T follicular helper cell (primary cell): ENCODE data around the gene TMEM244.
"Not testable (repeated sequence)": the region's sequence is repeated elsewhere in the genome, so short reads cannot be mapped to it uniquely, and the experiment has no call there.

ENCODE experiments used
- DNase-seq: peaks from one replicate; pipeline ENCODE4 v3.0.0-alpha.2; 2020; ENCODE audit warnings: low read depth
- total RNA-seq, 2 experiments: gene quantifications; one replicate each; lab custom pipeline; 2026; lab: John Stamatoyannopoulos, UW

Gene TMEM244, protein sequence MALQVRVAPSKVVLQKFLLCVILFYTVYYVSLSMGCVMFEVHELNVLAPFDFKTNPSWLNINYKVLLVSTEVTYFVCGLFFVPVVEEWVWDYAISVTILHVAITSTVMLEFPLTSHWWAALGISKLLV
- 0.04 to 0.24 reads per million in 2 experiments for total RNA-seq

DNA sequence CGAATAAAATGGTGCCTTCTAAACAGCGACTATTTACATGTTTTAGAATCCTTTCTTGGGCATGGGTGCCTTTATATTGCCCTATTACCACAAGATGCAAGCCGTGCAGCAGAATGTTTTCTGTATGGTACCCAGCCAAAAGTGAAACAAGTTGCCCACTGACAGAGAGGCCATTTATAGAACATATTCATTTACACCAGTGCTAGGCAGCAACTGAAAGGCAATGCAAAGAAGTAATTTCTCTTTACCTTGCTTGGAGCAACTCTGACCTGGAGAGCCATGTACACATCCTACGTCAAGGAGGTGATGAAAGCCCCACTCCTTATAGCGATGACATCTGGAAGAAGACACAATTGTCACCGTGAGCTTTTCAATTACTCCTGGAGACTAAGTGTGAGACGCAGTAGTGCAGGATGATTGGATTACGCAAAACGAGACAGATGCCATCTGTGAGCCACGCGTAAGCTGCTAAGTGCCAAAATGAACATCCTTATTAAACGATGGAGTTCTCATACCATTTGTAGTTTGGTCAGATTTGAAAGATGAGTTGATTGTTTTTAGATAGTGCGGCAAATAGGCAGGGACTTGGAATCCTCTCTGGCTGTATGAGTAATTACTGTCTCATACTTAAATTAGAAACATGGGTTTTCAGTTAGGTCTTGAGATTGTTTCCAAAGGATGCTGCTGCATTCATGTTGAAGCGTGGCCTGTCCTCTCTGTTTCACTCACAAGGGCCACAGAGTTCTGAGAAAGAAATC lies at the start of gene TMEM244:
TSS of gene TMEM244 (minus strand) at position 408 of the 758 bp plus-strand sequence. CDS start at position 281, 127 bp downstream.
- DNase-seq, result no peak

DNA sequence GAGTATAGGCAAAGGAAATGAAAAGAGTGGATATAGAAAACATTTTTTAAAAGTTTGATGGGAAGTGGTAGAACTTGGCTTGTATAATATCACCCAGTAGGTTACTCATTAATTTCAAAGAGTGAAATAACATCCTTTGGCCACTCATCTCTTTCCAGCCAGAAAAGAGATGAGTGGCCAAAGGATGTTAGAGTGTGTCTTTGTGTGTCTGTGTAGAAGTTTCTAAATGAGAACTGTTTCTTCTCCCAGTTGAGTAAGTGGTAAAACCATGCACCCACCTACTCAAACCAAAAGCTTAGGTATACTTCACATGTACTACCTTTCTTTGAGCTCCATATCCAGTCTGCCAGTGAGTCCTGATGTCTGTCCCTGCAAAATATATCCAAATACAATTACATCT lies 47.7 kb upstream of the TMEM244 start:
- DNase-seq, result no peak

DNA sequence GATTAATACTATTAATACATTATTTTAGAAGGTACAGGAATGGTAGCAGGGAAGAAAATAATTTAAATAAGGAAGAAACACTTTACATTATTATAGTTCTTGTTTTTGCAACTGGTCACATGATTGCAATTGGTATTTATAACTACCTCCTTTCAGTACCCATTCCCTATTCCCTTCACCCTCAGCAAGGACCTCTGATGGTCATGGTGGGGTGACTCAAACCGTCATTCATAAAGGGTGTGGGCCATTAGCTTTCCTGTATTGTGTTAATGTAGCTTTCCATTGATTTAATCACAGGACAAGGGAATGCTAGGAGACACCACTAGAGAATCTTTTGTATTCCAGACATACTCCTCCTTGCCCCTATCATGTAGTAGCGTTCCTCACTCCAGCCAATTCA lies 47.2 kb upstream of the TMEM244 start:
- no peak for DNase-seq

DNA sequence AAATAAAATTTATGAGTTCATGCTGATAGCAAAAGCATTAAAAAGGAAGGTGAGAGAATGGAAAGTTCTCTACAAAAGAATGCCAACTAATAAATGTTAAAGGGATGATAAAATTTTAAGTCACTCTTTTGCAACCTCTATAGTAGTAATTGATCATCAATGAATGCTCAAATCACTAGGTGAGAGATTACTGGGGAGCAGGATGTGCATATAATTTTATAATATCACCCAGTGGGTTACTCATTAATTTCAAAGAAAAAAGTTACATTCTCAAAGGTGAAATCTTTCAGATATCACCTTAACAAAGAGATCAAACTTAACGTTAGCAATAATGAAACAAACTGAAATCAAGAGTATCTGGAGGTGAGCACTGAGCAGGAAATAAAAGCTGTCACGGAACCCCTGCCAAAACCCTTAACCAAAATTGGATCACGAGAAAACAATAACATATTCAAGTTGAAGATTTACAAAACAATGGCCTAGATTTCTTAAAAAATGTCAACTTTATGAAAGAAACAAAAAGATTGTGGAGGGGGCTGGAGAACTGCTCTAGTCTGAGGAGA lies 45.5 kb upstream of the TMEM244 start:
- DNase-seq, result no peak

DNA sequence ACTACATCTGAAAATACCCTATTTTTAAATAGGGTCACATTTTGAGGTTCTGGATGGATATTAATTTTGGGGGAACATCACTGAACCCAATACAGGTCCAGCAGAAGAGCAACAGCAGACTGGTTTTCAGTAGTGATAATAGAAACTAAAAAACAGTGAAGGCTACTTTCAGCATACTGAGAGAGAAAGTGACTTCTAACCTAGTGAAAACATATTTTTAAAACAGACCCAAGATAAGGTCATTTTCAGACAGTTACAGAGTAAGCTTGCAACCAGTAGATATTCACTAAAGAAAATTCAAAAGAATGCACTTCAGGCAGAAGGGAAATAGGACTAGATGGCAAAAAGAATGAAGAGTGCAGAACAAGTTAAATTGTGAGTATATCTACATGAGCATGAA lies 42.0 kb upstream of the TMEM244 start:
- no peak for DNase-seq

DNA sequence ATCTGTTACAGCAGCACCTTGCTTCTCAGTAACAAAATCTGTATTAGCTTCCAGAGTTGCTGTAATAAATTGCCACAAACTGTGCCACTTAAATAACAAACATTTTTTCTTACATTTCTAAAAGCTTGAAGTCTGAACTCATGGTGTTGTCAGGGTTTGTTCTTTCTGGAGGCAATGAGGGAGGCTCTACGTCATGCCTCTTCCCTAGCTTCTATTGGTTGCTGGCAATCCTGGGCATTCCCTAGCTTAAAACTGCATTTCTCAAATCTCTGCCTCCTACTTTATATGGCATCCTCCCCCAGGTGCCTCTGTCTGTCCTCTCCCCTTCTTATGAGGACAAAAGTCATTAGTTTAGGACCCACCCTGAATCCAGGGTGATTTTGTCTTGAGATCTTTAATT lies 41.6 kb upstream of the TMEM244 start:
- DNase-seq, result no peak

DNA sequence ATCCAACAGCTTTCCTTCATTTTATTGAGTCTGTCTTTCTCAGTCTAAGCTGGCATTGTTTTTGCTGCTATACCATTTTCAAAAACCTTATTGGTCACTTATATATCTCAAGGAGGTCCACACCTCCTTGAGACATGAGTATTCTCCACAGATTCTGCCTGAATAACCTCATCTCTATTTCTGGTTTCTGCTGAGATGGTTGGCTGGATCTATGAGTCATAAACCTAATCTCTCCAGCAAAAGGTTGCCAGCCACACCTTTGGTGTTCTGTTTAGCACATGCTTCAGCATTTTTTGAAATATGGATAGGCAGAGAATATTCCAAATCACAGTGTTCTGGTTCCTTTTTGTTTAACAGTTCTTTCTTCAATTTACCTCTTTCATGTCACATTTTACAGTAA lies 40.8 kb upstream of the TMEM244 start:
- DNase-seq, result no peak

DNA sequence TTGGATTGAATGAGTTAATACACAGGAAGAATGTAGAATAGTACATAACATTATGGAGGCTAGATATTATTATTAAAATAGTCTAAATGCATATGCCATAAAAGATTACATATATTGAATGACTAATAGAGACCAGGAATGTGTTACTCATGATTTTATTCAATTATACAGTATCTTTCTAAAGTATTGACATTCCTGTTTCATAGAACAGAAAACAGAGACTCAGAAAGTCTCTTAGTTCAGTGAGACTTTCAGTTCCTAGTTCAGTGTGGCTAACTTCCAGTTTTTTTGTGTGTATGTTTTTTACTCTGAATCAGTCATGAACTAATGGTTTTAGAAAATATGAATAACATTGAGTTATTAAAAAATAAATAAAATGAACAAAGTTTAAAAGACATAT lies 34.6 kb upstream of the TMEM244 start:
- no peak for DNase-seq

DNA sequence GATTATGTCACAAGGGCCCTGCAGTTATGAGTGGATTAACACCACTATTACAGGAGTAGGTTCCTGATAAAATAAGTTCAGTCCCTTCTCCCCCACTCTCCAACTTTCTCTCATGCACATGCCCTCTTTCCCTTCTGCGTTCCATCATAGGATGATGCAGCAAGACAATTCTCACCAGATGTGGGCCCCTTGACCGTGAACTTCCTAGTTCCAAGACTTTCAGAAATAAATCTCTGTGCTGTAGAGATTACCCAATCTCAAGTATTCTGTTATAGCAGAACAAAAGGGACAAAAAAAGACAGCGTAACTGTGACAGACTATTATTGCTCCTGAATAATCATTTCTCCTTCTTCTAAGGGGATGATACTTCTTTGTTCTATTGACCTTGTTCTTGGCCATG lies 33.8 kb upstream of the TMEM244 start:
- no peak for DNase-seq

DNA sequence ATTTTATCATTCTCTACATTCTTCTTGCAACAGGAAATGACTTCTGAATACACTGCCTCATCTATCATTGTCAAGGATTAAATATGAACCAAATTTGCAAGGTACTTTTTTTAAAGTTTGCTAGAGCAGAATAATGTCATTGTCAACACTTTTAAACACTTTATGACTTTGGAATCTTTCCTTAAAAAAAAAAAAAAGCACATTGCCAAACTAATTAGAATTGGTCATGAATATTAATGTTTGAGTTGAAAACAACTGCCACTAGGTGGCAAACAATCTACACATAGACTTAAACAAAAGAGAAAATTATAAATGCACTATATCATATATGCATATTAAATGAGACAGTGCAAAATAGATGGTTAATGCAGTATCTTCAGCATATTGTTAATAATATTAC lies 32.5 kb upstream of the TMEM244 start:
- no peak for DNase-seq

DNA sequence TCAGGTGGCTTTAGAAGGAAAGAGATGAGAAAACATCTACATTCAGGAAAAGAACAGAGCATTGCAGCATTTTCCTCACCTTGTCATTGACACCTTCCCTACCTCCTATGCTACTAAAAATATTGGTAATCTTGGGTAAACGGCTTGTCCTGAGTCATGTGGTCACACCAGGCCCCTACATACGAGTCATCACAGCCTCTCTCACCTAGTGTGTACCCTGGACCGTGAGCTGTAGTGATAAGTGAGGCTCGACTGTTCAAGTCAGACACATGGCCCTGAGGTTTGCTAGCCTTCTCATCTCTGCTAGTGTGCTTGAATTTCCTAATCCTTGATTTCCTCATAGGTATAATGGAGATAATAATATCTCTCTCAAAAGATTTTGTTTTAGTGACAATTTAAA lies 29.6 kb upstream of the TMEM244 start:
- no peak for DNase-seq

DNA sequence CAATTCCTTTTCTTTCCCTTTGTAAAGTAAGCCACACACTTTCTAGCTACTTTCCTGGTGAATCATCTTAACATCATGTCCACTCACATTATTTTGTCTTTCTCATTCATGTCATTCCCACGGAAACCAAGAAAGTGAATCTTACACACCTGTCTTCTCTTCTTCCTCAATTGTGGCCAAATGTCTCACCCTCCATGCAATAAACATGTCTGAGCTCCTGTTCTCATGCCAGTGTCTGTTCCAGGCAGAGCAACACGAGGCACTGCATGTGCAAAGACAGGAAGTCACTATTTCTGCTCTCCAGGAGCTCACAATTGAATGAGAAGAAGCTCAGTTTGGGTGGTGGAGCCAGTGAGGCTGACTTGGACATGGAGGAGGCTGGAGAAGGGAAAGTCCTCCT lies 29.0 kb upstream of the TMEM244 start:
- no peak for DNase-seq

DNA sequence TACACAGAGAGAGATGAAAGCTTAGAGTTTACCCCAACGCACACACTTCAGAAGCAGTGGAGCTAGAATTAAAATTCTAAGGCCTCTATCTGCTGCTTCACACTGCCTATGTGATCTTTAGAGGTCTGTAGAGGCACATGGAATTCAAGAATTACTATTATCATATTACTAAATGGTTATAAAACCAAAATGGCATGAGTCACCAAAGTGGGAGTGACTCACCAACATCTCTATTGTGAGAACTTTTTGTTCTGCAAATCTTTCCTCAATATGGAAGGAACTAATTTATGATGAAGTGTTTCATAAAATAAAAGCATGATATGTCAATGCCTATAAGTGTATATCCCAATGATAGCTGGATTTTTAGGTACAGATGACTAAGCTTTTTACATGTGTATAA lies 28.5 kb upstream of the TMEM244 start:
- DNase-seq, result no peak

DNA sequence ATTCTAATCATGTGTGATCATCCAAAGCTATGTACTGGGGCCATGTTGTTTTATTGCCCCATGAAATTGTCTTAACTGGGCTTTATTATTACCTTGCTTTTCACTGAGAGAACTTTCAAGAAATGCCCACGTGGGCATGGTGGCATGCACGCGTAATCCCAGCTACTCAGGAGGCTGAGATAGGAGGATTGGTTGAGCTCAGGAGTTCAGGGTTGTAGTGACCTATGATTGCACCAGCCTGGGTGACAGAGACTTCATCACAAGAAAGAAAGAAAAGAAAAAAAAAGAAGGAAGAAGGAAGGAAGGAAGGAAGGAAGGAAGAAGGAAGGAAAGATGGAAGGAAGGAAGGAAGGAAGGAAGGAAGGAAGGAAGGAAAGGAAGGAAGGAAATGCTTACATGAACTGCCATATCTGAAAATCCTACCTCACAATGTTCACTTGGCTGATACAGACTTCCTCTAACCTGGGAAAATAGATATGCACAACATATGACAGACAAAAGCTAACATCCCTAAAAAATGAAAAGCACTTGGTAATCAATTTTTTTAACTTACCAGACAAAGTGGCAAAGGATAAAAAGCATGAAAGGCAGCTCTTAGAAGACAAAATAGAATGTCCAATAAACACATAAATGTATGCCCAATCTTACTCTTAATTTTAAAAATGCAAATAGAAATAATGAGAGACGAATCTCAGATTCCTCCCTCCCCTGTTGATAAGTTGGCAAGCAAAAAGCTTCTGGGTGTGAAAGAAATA lies 25.5 kb upstream of the TMEM244 start:
- no peak for DNase-seq

DNA sequence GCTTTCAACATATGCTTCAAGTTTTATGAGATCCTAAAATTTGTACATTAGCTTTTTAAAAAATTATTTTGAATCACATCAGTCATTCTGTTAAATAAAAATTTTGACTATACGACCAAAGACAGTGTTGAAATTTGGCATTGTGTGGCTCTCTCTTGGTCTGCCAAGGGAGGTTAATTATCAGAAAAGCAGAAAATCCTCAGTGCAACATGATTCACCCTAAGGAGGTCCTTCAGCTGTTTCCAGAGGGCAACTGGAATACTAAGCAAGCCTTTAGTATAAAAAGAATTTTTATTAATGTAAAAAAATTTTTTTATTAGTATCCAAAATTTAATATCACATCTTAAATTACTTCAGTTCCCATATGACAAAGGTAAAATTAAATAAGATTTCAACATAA lies 23.1 kb upstream of the TMEM244 start:
- DNase-seq, result no peak

DNA sequence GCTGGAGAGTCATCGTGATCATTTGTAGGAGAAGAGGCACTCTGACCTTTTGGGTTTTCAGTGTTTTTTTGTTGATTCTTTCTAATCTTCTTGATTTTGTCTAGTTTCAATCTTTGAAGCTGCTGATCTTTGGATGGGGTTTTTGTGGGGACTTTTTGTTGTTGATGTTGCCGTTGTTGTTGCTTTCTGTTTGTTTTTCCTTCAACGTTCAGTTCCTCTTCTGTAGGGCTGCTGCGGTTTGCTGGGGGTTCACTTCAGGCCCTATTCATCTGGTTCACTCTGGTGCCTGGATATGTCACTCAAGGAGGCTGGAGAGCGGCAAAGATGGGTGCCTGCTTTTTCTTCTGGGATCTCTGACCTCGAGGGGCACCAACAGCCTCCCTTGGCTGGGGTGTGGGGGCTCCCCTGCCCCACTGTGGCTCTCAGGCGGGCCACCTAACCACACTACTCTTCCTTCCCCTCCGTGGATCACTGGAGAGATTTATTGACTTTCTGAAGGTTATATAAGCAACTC lies 21.5 kb upstream of the TMEM244 start:
- DNase-seq, result no peak

DNA sequence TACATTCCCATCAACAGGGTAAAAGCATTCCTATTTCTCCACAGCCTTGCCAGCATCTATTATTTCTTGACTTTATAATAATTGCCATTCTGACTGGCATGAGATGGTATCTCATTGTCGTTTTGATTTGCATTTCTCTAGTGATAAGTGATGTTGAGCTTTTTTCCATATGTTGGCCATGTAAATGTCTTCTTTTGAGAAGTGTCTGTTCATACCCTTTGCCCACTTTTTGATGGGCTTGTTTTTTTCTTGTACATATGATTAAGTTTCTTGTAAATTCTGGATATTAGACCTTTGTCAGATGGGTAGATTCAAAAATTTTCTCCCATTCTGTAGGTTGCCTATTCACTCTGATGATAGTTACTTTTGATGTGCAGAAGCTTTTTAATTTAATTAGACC lies 16.8 kb upstream of the TMEM244 start:
- DNase-seq, result not testable (repeated sequence)

DNA sequence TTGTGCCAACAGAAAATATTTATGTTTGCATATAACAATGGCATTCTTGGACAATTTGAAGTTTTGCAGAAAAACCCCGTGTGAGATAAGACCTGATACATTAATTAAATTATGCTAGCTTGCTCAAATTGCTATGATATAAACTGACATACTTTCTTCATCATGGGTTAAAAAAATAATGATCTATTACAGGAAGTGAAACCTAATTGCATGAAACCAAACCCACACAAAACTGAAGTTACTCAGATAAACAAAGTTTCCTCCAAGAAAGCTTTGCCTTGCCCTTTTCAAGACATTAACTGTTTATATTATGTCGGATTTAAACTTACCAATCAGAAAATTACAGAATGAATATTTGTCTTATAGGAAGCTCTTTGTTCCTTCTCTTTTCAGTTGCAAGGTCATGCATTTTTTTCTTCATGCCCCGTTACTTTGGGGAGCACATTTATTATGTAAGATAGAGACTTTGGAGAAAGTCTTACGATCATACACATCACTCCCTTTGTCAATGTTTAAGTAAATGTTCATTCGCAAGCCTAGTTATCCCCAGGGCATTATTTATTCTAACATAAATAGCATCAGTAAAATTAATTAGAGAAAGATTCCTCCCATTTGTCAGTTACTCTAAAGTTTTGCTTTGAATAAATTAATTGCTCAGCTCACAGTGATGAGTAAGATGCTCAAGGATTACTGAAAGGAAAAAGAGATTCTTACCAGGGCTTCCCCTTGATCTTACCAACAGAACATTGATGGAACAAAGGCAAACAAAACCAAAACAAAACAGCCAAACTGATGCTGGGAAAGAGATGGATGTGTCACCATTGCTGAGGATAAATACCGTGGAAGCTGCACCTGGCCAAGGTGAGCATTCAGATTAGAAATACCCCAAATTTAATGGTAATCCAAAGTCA lies 14.8 kb upstream of the TMEM244 start:
- no peak for DNase-seq

DNA sequence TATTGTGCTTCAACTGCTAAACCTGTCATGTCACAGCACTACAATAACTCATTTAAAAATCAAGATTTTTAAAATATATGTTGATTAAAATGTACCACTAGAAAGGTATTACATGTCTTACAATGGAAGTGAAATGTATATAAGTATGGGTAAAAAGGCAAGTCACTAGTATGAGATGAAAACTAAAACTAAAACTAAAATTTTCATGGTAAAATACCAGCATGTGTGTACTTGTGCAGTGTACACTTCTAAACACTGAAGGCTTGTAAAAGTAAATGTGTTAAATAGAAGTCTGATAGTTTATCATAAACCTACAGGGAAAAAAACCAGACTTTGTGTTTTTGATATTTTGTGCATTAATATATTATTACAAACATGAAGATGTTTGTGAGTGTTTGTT lies 13.7 kb upstream of the TMEM244 start:
- no peak for DNase-seq

DNA sequence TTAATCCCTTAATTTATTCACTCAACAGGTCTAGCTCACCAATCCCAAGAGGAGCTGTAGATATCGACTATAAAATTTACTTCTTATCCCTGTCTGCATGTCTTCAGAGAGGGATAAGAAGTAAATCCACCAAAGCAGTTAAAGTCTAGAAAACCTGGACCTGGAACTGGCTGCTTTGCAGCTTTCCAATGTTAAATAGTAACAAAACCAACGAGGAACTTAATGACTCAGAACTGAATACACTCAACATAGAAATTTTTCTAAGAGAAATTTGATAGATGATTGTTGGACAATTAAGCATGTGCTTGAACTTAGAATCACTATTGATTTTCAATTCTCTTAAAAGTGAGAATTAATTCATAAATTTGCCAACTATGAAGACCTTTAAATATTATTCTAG lies 11.5 kb upstream of the TMEM244 start:
- DNase-seq, result no peak

DNA sequence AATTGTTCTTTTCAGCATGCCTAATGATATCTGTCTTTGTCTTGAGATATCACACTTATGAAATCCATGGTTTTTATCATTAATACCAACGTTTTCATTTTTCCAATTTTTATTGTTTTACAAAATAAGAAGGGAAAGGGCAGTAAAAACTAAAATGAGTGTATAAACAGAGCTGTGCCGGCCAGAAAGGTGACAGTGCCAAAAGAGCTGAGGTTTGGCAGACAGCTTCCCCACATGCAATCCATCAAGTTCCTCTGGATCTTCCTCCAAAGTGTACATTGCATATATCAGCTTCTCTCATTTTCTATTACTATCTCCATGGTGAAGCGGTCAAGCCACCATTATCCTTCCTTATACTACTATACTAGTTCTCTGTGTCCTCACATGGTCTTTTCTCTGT lies 10.1 kb upstream of the TMEM244 start:
- DNase-seq, result no peak

DNA sequence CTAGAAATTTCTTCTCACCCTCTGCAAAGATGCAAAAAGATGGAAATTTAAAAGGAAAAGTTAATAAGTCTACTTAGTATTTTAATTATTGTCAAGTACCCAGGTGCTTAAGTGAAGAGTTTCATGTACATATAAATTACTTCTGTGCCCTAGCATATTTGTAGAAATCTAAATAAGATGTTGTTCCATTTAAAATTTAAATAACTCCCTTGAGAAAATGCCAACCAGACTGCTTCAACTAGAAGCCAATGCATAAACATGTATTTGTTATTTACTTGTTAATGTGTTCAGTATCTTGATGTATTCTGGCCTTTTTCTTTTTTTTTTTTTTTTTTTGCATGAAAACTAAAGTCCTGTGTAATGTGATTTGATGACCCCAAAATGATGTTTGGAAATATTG lies 6.3 kb upstream of the TMEM244 start:
- DNase-seq, result no peak
